Fibroblast of skin of right quadriceps (primary cell): ENCODE measurements around the gene CHFR.
"Not testable (repeated sequence)": the region's sequence is repeated elsewhere in the genome, so short reads cannot be mapped to it uniquely, and the experiment has no call there.

Source experiments
- DNase-seq: peaks from one replicate; pipeline ENCODE4 v3.0.0-alpha.2; 2013

The CHFR gene

DNA sequence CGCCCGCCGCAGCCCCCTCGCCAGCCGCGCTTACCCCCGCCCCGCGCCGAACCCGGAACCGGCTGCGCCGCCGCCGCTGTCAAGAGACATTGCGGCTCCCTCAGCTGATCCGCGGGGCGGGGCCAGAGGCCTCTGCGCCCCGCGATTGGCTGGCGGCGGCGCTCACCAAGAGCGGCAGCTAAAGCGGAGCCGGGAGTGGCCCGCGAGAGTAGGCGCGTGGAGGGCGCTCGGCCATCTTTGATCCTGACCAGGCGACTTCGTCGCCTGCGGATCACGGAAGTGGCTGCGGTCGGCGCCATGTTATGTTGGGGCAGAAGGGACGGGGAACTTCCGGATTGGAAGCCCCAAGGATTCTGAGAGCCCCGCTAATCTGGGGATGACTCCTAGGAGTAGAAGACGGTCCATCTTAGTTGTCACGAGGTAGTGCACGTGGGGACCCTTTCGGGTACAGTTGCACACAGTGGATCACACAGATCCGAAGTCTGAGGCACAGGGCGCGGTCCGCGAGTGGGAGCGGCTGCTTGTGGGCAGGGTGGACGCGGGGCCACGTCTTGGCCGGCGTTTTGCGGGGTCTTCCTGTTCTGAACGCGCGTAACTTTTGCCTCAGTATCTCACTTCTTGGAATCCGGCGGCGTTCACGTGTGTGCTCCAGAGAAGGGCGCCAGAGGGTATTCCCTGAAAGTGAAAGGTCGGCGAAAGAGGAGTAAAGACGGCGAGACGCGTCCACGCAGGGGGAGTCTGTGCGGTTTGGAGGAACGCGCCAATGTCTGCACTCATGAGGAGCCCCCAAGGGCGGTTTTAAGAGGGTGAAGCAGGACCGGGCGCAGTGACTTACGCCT, at the start of gene CHFR:
CHFR (minus strand) TSS at position 93 of the 839 bp plus-strand sequence. CDS start 277 bp downstream, outside the sequence.
- DNase-seq: peak; percentile 98

DNA sequence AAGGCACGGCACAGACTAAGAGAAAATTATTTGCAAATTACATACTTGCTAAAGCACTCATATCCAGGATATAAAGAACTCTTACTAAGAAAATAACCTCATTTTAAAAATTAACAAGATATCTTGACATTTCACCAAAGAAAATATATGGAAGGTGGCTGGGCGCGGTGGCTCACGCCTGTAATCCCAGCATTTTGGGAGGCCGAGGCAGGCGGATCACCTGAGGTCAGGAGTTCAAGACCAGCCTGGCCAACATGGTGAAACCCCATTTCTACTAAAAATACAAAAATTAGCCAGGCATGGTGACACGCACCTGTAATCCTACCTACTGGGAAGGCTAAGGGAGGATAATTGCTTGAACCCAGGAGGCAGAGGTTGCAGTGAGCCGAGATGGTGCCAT, 49.5 kb upstream of the CHFR start:
- DNase-seq: not testable (repeated sequence)

DNA sequence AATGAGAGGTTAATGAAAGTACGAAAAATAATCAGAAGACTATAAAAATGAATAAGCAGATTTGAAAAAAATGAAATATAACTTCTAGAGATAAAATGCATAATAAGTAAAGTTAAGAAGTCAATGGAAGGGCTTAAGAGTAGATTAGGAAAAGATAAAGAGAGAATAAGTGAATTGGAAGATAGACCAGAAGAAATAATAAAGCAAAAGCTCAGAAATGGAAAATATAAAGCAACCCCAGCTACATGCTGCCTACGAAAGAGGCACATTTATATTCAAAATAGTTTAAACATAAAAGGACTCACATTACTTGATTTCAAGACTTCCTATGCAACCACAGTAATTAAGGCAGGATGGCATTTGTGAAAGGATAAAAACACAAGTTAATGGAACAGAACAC, 48.8 kb upstream of the CHFR start:
- DNase-seq: no peak

DNA sequence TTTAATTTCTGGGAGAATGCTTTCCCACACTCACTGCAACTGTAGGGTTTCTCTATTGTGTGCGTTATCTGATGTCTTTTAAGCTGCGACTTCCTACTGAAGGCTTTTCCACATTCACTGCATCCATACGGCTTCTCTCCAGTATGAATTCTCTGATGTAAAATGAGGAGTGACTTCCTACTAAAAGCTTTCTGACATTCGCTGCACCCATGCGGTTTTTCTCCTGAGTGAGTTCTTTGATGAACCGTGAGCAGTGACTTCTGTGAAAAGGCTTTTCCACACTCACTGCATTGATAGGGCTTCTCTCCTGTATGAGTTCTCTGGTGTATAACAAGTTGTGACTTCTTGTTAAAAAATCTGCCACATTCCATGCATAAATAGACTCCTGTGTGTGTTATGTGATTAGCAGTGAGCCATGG, 39.0 kb upstream of the CHFR start:
- no peak for DNase-seq

DNA sequence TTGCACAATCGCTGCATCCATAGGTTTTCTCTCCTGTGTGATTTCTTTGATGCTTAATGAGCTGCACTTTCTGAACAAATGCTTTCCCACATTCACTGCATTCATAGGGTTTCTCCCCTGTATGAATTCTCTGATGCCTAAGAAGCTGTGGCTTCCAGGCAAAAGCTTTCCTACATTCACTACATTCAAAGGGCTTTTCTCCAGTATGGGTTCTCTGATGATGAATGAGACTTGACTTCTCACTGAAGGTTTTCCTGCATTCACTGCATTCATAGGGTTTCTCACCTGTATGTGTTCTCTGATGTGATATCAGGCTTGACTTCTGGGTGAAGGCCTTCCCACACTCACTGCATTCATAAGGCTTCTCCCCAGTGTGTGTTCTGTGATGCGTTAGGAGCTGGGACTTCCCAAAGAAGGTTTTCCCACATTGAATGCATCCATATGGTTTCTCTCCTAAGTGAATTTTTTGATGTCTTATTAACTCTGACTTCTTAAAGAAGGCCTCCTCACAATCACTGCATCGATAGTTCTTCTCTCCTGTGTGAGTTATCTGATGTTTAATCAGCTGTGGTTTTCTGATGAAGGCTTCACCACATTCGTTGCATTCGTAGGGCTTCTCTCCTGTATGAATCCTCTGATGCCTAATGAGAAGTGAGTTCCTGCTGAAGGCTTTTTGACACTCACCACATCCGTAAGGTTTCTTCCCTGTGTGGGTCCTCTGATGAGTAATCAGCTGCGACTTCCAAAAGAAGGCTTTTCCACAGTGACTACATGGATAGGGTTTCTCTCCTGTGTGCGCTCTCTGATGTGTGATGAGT, 38.4 kb upstream of the CHFR start:
- DNase-seq: no peak

- no peak for DNase-seq
These were observed 37.0 kb upstream of the CHFR start for GRCh38 chr12:132924356-132924755.

DNA sequence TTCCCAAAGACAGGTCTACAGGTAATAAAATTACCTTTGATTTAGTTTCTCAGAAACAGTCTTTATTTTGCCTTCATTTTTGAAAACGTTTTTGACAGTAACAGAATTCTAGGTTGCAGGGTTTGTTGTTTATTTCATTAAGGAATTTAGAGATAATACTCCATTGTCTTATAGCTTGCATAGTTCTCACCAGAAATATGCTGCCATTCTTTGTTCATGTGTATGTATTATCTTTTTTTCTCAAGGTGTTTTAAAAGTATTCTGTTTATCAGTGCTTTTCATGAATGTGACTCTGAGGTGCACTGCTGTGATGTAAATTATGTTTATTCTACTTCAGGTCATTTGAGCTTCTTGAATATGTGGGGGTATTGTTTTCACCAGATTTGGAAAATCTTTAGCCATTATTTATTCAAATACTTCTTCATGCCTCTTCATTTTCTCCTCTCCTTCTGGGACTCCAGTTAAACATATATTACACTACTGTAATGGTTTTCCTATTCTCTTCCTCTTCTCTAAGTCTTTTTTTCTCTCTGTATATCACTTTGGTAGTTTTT, 36.0 kb upstream of the CHFR start:
- DNase-seq: no peak

- DNase-seq: no peak
These were observed 35.3 kb upstream of the CHFR start for GRCh38 chr12:132922676-132923075.

DNA sequence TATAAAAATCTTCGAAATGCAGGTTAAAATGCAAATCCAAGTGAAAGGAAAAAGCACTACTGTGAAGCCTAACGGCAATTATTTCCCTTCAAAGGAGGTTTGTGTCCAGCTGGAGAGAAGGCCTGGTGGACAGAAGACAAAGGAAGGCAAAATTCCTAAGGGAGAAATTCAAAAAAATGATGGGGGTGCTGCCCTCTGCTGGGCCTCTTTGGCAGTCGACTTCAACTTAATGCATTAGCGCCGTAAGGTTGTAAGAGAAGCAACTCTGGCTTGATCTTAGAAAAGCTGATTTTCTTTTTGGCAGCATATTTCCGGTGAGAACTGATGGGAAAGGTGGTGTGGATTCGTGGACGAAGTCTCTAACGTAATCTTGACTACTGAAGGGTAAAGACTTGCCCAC, 34.3 kb upstream of the CHFR start:
- no peak for DNase-seq

- no peak for DNase-seq
These were observed 31.3 kb upstream of the CHFR start for GRCh38 chr12:132918680-132919079.

DNA sequence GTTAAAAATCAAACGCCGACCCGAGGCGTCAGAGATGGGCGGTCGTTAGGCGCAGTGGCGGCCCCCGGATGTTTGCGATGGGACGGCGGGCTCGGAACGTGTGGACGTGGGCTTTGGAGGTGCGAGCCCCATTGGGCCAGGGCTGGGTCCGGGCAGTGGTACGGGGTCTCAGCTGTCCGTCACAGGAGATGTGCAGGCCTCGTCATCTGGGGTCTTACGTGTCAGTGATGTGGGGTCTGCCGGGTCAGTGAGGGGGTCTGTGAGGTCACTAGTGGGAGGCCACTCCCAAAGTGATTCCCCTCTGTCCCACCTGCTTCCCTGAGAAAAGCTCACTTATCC, 21.6 kb upstream of the CHFR start:
- no peak for DNase-seq

DNA sequence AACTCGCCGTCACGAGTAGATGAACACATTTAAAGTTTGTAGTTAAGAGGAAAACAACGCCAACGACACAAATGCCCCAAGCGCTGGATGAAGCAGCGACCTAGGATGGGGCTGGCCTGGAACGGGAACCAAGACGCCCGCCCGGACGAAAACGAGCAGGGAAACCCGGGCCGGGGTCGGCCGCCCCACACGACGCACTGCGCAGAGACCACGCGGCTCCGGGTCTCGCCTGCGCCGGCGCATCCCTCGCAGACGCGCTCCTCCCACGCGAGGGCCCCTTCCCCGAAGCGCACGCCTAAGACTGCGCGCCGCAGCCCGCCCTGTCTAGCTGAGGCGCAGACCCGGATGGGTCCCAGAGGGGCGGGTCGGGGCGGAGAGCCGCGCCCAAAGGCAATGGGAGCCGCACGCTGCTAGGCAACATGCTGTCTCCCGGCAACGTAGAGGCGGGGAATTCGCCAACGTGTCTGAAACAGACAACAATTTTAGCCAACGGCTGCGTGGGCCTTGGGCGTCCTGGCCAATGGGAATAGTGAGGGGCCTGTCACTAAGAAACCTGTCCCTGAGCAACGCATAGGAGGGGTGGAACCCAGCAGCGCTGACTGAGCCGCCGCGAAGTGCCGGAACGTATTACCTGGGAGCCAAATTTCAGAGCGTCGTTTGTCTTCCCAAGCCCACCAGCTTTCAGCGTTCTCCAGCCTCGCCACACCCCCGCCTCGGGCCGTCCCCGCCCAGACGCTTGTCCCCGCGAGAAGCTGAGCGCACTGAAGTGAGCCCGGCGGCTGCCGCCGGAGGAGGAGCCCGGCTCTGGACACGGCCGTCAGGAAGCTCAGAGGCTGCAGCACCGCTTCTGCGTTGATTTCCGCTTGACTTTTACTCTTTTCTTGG, 21.0 kb upstream of the CHFR start:
- DNase-seq: peak; percentile 96

GRCh38 chr12:132907789-132908144, 20.4 kb upstream of the CHFR start:
- not testable (repeated sequence) for DNase-seq

- no peak for DNase-seq
These were observed 19.8 kb upstream of the CHFR start for GRCh38 chr12:132907216-132907615.

DNA sequence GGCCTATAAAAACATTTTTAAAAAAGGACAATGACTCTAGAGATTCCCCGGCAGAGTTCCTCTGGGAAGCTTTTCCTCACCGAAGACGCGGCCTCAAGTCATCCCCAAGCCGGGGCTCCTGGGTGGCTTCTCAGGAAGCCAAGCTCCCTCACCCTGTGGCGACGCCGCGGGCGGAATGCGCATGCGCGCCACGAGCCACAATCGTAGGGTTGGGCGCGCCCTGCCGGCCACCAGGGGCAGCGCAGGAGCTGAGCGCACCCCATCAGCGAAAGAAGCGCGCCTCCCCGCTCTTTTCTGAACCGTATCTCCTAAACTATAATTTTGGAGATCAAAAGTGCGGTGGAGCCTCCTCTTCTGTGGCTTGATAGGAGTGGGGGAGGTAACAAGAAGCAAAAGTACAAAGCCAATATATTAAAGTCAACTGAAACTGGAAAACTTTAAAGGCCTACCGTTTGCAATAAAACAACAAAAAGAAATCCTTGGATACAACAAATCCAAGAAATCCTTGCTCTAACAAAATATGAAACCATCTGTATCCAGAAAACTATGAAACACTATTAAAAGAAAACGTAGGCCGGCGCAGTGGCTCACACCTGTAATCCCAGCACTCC, 17.4 kb upstream of the CHFR start:
- peak; percentile 19 for DNase-seq

DNA sequence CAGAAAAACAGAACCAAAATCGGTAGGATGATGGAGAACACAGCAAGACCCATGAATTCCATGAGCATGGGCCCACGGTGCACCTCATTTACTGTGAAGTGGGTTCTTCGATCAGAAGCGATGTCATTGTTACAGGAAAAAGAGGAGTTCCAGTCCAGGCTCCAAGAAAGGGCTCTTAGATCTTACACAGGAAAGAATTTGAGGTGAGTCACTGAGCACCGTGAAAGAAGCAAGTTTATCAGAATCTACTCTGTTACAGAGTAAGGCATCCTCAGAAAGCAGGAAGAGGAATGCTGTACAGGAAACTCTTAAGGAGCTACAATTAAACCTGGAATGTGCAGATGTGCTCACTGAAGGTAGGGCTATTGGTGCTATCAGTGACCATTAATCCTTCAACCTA, 11.6 kb upstream of the CHFR start:
- DNase-seq: no peak

DNA sequence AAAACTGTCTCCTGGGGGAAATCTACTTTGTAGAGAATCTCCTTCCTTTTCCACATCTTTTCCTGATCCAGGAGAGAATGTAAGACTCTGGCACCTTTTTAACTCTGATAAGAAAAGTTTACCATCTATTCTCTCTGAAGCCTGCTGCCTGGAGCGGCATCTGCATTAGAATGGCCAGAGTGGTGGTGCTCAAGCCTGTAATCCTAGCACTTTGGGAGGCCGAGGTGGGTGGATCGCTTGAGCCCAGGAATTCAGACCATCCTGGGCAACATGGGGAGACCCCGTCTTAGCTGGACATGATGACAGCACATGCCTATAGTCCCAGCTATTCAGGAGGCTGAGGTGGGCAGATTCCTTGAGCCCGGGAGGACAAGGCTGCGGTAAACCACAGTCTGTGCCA, 1.4 kb upstream of the CHFR start:
- DNase-seq: no peak

GRCh38 chr12:132886529-132887477, 602 bp downstream of the CHFR start:
- peak; percentile 11 for DNase-seq

GRCh38 chr12:132881818-132882217, 5.6 kb downstream of the CHFR start:
- DNase-seq: no peak

- not testable (repeated sequence) for DNase-seq
These were observed 12.8 kb downstream of the CHFR start for GRCh38 chr12:132874620-132875019.

GRCh38 chr12:132874175-132874574, 13.2 kb downstream of the CHFR start:
- no peak for DNase-seq
